ENCODE results near the gene S100A7A.
"Not testable (repeated sequence)": the region's sequence is repeated elsewhere in the genome, so short reads cannot be mapped to it uniquely, and the experiment has no call there.

Gene S100A7A

DNA sequence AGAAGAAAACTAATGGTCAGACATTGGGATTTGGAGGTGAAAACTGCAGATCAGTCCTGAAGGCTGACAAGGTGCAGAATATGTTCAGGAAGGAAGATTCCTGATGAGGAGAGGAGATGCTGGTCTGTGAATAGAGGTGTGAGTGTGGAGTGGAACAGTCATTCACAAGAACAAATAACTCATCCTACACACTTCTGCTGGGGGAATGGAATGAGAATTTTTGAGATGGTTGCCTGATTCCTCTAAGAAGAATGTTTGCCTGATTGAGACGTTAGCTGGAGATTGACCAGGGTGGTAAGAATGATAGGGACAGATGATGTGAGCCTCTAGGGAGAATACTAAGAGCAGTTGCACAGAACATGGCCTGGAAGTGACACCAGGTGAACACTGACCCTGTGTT, 40.1 kb downstream of the S100A7A start:
- no peak overlapping the region for H2AFZ ChIP-seq (ENCODE audit: low read depth)
- no peaks in the 10 kb centered on the region for H3K79me2 ChIP-seq (ENCODE audit: insufficient read depth, low read depth)
- no peak overlapping the region for H3K4me3 ChIP-seq (IDR thresholded peaks at IDR 0.05; ENCODE audit: insufficient read depth, low read depth, low read length)
- no peak overlapping the region for H3K27ac ChIP-seq
- no peaks in the 10 kb centered on the region for H4K20me1 ChIP-seq (ENCODE audit: insufficient read depth)
- H3K4me2 ChIP-seq = no peak overlapping the region
- H3K4me1 ChIP-seq (ENCODE audit: low read depth, poor library complexity, severe bottlenecking) = no peaks in the 10 kb centered on the region
- no peak overlapping the region for H3K9ac ChIP-seq
- no peaks in the 10 kb centered on the region for H3K27me3 ChIP-seq (ENCODE audit: insufficient read depth, low read depth)
- no peaks in the 10 kb centered on the region for H3K36me3 ChIP-seq (ENCODE audit: insufficient read depth)
- no peak for TF ChIP-seq CTCF (conservative IDR thresholded peaks at IDR 0.05; ENCODE audit: low read depth, low read length)

- Histone ChIP-seq H3K4me2 (no peak overlapping the region), H3K27ac (no peak overlapping the region), H3K79me2 (ENCODE audit: insufficient read depth, low read depth) (no peaks in the 10 kb centered on the region), H3K27me3 (ENCODE audit: insufficient read depth, low read depth) (no peaks in the 10 kb centered on the region), H2AFZ (ENCODE audit: low read depth) (no peak overlapping the region), H4K20me1 (ENCODE audit: insufficient read depth) (no peaks in the 10 kb centered on the region), H3K4me3 (IDR thresholded peaks at IDR 0.05; ENCODE audit: insufficient read depth, low read depth, low read length) (no peak overlapping the region), H3K36me3 (ENCODE audit: insufficient read depth) (no peaks in the 10 kb centered on the region), H3K9ac (no peak overlapping the region), H3K4me1 (ENCODE audit: low read depth, poor library complexity, severe bottlenecking) (no peaks in the 10 kb centered on the region)
- no peak for TF ChIP-seq CTCF (conservative IDR thresholded peaks at IDR 0.05; ENCODE audit: low read depth, low read length)
These were observed 43.3 kb downstream of the S100A7A start for GRCh38 chr1:153459655-153460054.

- H3K9ac ChIP-seq = no peak within 1 kb of the TSS
- no peak within 1 kb of the TSS for H3K4me3 ChIP-seq (IDR thresholded peaks at IDR 0.05; ENCODE audit: insufficient read depth, low read depth, low read length)
- H3K36me3 ChIP-seq (ENCODE audit: insufficient read depth) = no peaks in the 10 kb centered on the region
- H4K20me1 ChIP-seq (ENCODE audit: insufficient read depth) = no peaks in the 10 kb centered on the region
- no peak for TF ChIP-seq CTCF (conservative IDR thresholded peaks at IDR 0.05; ENCODE audit: low read depth, low read length)
- H3K4me2 ChIP-seq = no peak within 1 kb of the TSS
- H3K27me3 ChIP-seq (ENCODE audit: insufficient read depth, low read depth) = no peaks in the 10 kb centered on the region
- no peak within 1 kb of the TSS for H3K27ac ChIP-seq
- H2AFZ ChIP-seq (ENCODE audit: low read depth) = no peak within 1 kb of the TSS
- H3K79me2 ChIP-seq (ENCODE audit: insufficient read depth, low read depth) = no peaks in the 10 kb centered on the region
- no peaks in the 10 kb centered on the region for H3K4me1 ChIP-seq (ENCODE audit: low read depth, poor library complexity, severe bottlenecking)
These were observed 44.2 kb downstream of the S100A7A start, which contains the start of gene S100A7 for GRCh38 chr1:153460551-153460950. Gene S100A7 (minus strand): TSS chr1:153460651. CDS start chr1:153459013, 1,638 bp downstream.

DNA sequence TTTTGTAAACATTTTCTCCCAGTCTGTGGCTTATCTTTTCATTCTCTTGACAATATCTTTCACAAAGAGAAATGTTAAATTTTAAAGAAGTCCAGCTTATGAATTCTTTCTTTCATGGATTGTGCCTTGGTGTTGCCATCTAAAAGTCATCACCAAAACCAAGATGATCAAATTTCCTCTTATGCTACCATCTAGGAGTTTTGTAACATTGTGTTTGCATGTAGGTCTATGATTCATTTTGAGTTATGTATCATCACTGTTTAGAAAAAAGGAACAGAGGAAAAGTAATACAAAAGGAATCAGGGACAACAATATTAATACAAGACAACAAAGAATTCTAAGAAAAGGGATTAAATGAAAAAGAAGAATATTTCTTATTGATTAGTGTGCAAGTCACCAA, 46.4 kb downstream of the S100A7A start:
- H2AFZ ChIP-seq (ENCODE audit: low read depth); H3K36me3 ChIP-seq (ENCODE audit: insufficient read depth); H3K9ac ChIP-seq; H3K4me3 ChIP-seq (IDR thresholded peaks at IDR 0.05; ENCODE audit: insufficient read depth, low read depth, low read length); H3K27me3 ChIP-seq (ENCODE audit: insufficient read depth, low read depth); H3K79me2 ChIP-seq (ENCODE audit: insufficient read depth, low read depth); H3K27ac ChIP-seq; H3K4me1 ChIP-seq (ENCODE audit: low read depth, poor library complexity, severe bottlenecking); H3K4me2 ChIP-seq; H4K20me1 ChIP-seq (ENCODE audit: insufficient read depth): not testable (repeated sequence)

GRCh38 chr1:153465811-153466636, 49.7 kb downstream of the S100A7A start:
- H3K36me3 ChIP-seq (ENCODE audit: insufficient read depth) = no peaks in the 10 kb centered on the region
- H3K79me2 ChIP-seq (ENCODE audit: insufficient read depth, low read depth) = no peaks in the 10 kb centered on the region
- H3K4me1 ChIP-seq (ENCODE audit: low read depth, poor library complexity, severe bottlenecking) = no peaks in the 10 kb centered on the region
- H2AFZ ChIP-seq (ENCODE audit: low read depth) = no peak overlapping the region
- no peaks in the 10 kb centered on the region for H3K27me3 ChIP-seq (ENCODE audit: insufficient read depth, low read depth)
- H3K4me3 ChIP-seq (IDR thresholded peaks at IDR 0.05; ENCODE audit: insufficient read depth, low read depth, low read length) = no peak overlapping the region
- no peaks in the 10 kb centered on the region for H4K20me1 ChIP-seq (ENCODE audit: insufficient read depth)
- no peak overlapping the region for H3K4me2 ChIP-seq
- no peak overlapping the region for H3K27ac ChIP-seq
- TF ChIP-seq CTCF (conservative IDR thresholded peaks at IDR 0.05; ENCODE audit: low read depth, low read length) = peak; percentile 95
- H3K9ac ChIP-seq = no peak overlapping the region
